ENCODE data around the gene TRIM17.

Gene TRIM17

GRCh38 chr1:228378090-228378872 is 38.4 kb downstream of the TRIM17 start:
- DNase-seq (ENCODE audit: low read depth) = no peak

GRCh38 chr1:228377664-228378089 is 39.0 kb downstream of the TRIM17 start:
- no peak for DNase-seq (ENCODE audit: low read depth)

GRCh38 chr1:228376651-228377631 is 39.7 kb downstream of the TRIM17 start:
- DNase-seq (ENCODE audit: low read depth) = no peak

DNA sequence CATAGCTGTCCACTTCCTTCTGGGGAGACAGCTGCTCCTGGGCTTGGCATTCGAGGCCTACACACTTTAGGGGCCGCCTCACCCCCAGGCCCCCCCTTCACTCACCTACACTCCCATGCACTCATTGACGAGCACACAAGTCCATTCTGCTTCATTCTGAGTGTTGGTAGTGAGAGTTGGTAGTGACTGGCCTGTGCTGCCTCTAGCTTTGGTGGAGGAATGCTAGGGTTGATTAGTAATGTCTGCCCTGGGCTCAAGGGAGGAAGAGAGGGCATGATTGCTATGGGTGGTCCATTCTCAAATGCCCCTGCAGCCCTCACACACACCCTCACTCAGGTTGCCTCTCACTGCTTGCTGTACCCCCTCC is 40.4 kb downstream of the TRIM17 start:
- DNase-seq (ENCODE audit: low read depth) = no peak

DNA sequence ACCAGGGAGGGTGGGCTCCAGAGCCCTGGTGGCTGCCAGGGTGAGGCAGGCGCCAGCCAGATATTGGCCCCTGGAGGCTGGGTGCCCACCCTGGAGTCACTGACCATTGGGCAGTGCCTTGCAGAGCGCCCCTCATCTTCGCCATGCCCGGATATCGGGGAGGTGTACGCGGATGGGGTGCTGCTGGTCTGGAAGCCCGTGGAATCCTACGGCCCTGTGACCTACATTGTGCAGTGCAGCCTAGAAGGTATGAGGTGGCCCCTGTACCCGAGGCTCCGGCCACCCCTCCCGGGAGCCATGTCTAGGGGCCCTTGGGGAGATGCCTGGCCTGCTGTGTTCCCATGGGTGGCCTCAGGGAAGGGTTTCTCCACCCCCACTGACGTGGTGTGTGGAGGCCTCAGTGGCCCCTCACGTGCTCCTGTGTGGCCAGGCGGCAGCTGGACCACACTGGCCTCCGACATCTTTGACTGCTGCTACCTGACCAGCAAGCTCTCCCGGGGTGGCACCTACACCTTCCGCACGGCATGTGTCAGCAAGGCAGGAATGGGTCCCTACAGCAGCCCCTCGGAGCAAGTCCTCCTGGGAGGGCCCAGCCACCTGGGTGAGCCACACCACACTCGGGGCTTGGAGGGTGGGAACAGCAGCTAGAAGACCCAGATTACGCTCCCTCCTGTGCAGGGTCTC is 40.9 kb downstream of the TRIM17 start:
- no peak for DNase-seq (ENCODE audit: low read depth)

- DNase-seq (ENCODE audit: low read depth) = peak; percentile 88
These were observed 41.7 kb downstream of the TRIM17 start for GRCh38 chr1:228374711-228375577.

DNA sequence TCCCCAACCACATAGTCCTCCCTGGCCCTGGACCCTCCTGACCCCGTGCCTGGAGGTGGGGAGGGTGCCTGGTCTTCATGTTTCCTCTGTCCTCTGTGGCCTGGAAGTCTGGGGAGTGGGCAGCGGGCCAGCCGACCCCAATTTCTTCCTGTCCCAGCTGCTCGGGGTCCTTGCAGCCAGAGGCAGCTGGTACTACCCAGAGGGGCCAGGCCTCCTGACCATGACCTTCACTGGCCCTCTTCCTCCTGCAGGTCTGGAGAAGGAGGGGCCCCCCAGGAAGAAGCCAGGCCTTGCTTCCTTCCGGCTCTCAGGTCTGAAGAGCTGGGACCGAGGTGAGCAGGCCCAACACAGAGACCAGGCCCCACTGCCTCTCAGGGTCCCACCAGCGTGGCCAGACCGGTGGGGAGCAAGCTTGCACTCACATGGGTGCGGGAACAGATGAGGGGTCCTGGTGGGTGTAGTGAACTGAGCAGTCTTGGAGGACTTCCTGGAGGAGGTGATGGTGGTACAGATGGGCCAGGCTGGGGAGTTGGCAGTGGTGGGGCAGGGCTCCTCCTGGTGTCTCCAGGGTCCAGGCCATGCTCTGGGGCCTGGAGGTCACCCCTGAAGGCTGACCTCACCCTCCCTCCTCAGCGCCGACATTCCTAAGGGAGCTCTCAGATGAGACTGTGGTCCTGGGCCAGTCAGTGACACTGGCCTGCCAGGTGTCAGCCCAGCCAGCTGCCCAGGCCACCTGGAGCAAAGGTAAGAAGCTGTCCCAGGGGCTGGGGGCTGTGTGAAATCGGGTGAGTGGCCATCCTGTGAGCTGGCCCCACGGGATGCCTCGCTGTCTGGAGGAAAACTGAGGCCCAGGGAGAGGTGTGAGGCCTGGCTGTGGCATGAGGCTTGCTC is 42.7 kb downstream of the TRIM17 start:
- DNase-seq (ENCODE audit: low read depth) = no peak

GRCh38 chr1:228373004-228373680 is 43.5 kb downstream of the TRIM17 start:
- no peak for DNase-seq (ENCODE audit: low read depth)

- DNase-seq (ENCODE audit: low read depth) = no peak
These were observed 44.3 kb downstream of the TRIM17 start for GRCh38 chr1:228372183-228373003.

DNA sequence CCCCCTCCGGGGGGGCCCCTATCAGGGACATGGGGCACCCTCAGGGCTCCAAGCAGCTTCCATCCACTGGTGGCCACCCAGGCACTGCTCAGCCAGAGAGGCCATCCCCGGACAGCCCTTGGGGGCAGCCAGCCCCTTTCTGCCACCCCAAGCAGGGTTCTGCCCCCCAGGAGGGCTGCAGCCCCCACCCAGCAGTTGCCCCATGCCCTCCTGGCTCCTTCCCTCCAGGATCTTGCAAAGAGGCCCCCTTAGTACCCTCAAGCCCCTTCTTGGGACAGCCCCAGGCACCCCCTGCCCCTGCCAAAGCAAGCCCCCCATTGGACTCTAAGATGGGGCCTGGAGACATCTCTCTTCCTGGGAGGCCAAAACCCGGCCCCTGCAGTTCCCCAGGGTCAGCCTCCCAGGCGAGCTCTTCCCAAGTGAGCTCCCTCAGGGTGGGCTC is 44.9 kb downstream of the TRIM17 start:
- DNase-seq (ENCODE audit: low read depth) = no peak

GRCh38 chr1:228370941-228371740 is 45.5 kb downstream of the TRIM17 start:
- no peak for DNase-seq (ENCODE audit: low read depth)

GRCh38 chr1:228370439-228370940 is 46.2 kb downstream of the TRIM17 start:
- DNase-seq (ENCODE audit: low read depth) = no peak

- no peak for DNase-seq (ENCODE audit: low read depth)
These were observed 46.8 kb downstream of the TRIM17 start for GRCh38 chr1:228369608-228370438.

GRCh38 chr1:228368801-228369607 is 47.7 kb downstream of the TRIM17 start:
- no peak for DNase-seq (ENCODE audit: low read depth)

- no peak for DNase-seq (ENCODE audit: low read depth)
These were observed 48.6 kb downstream of the TRIM17 start for GRCh38 chr1:228367798-228368791.
